GM19463 (cell line): ENCODE data around the gene TTC24.
A peak's percentile ranks its signal among the peaks of the same experiment; 100 is the strongest.

Source experiments
- ATAC-seq: cut with Tn5 transposase; IDR thresholded peaks from one replicate; pipeline ENCODE4 v1.9.1; 2021; ENCODE audit warnings: mild to moderate bottlenecking, moderate library complexity; ENCODE audit not compliant: unreplicated experiment

Gene TTC24

GRCh38 chr1:156553860-156554485, 25.6 kb upstream of the TTC24 start:
- no peak for ATAC-seq

DNA sequence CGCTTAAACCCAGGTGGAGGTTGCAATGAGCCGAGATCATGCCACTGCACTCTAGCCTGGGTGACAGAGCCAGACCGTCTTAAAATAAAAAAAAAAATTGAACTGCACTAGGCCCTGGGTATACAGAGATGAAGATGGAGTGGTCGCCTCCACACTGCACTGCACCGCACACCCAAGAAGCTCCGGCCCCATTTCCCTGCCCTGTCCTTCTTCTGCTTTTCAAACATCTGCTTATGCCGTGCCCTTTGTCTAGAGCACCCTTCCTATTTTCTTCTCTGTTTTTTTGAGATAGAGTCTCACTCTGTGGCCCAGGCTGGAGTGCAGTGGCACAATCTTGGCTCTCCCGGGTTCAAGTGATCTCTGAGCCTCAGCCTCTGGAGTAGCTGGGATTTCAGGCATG, 24.6 kb upstream of the TTC24 start:
- ATAC-seq: no peak

GRCh38 chr1:156555715-156556114, 23.8 kb upstream of the TTC24 start:
- no peak for ATAC-seq

GRCh38 chr1:156556354-156556753, 23.2 kb upstream of the TTC24 start:
- no peak for ATAC-seq

- ATAC-seq: no peak
These were observed 20.3 kb upstream of the TTC24 start for GRCh38 chr1:156559086-156559796.

GRCh38 chr1:156559797-156560385, 19.6 kb upstream of the TTC24 start:
- ATAC-seq: no peak

- no peak for ATAC-seq
These were observed 18.8 kb upstream of the TTC24 start for GRCh38 chr1:156560585-156561163.

GRCh38 chr1:156565519-156565918, 14.0 kb upstream of the TTC24 start:
- ATAC-seq: no peak

- ATAC-seq: no peak
These were observed 13.1 kb upstream of the TTC24 start for GRCh38 chr1:156566436-156566835.

DNA sequence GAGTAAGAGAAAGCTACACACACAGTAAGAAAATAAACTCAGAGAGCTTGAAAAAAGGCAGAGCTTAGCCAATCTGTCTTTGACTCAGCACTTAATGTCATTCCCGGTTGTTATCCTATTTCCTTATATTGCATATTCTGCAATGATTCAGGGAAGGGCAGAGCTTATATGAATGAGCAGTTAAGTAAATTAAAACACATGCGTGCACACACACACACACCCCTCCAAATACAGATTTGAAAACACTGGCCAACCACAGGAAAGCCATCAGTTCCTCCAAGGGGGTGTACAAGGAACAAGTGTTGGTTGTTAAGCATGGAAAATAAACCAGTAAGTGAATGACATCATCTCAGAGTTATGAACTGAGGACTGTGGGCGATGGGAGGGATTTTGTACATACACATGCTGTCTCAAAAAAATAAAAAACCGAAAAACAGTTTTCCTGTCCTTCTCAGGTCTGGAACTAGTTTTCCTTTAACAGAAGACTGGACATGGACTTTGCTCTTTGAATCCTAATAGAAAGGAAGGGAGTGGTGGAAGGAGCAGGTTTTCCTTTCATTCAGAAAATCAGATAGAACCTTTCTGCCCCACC, 8.2 kb upstream of the TTC24 start:
- ATAC-seq: no peak

GRCh38 chr1:156571919-156572662, 7.4 kb upstream of the TTC24 start, which contains the start of gene IQGAP3:
Gene IQGAP3, minus strand, starts transcription at chr1:156572565. Its CDS starts 36 bp downstream, at chr1:156572529.
- ATAC-seq: peak; percentile 92

GRCh38 chr1:156572663-156573018, 6.9 kb upstream of the TTC24 start:
- no peak for ATAC-seq

GRCh38 chr1:156574039-156574633, 5.4 kb upstream of the TTC24 start:
- ATAC-seq: no peak

GRCh38 chr1:156577550-156577949, 2.0 kb upstream of the TTC24 start:
- no peak for ATAC-seq

- ATAC-seq: no peak
These were observed 1.5 kb upstream of the TTC24 start for GRCh38 chr1:156578055-156578454.

DNA sequence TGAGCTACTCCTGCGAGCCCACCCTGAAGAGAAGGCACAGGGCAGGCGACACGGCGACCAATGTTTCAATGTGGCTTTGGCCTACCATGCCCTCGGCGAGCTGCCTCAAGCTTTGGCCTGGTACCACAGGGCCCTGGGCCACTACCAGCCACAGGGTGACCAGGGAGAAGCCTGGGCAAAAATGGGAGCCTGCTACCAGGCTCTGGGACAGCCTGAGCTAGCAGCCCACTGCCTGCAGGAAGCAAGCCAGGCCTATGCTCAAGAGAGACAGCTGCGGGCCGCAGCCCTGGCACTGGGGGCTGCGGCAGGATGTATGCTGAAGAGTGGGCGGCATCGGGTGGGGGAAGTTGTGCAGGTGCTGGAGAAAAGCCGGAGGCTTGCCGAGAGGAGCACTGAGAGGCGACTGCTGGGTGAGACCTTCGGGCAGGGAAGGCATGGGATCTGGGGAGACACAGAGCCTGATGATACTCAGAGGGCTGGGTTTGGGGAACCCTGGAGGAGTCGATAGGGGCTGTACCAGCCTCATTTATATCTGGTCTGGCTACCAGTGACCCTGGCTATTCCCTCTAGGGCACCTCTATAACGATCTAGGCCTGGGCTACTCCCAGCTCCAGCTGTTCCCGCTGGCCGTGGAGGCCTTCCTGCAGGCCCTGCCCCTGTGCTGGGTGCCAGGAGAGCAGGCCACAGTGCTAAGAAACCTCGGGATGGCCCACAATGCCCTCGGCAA, 2.3 kb downstream of the TTC24 start:
- peak; percentile 56 for ATAC-seq

GRCh38 chr1:156582388-156583017, 3.0 kb downstream of the TTC24 start:
- ATAC-seq: no peak

GRCh38 chr1:156583821-156584622, 4.5 kb downstream of the TTC24 start:
- ATAC-seq: no peak
